H1 (cell line): ENCODE data around the gene SESN3. TPM values are rescaled to one million over a fixed set of nuclear protein-coding genes. Genes with fewer than 3 reads are reported as not detected.

ENCODE experiments used
- CTCF ChIA-PET: fragments of 300-600 bp; sonication (Branson Sonifier 250); formaldehyde crosslinking; loops from one replicate; lab custom pipeline; 2021; ENCODE audit not compliant: partially characterized antibody; lab: Charles Lee
- POLR2A ChIA-PET: fragments of 300-600 bp; sonication (Branson Sonifier 250); formaldehyde crosslinking; loops from one replicate; lab custom pipeline; 2021; ENCODE audit warnings: inconsistent platforms; ENCODE audit not compliant: partially characterized antibody; lab: Charles Lee
- DNase-seq, 2 experiments: peaks; one replicate each; pipeline versions ENCODE4 v3.0.0 to v3.0.0-alpha.2; 2010 to 2022; ENCODE audit warnings: low spot score in 2 of 2, low read depth in 1 of 2, mixed read lengths in 1 of 2
- FAIRE-seq: peaks from 2 replicates; lab custom pipeline; 2011; peaks lifted over from hg19 to GRCh38; lab: Jason Lieb, UNC
- H2AFZ ChIP-seq: 2 replicates; pipeline ENCODE4 v1.8.1; 2012; ENCODE audit warnings: low read length, inconsistent platforms
- H2AK5ac ChIP-seq: 2 replicates; pipeline ENCODE4 v1.6.1; 2013; ENCODE audit warnings: low read depth, low read length
- H2BK120ac ChIP-seq: replicated peaks from 2 replicates; pipeline ENCODE3; 2013; ENCODE audit warnings: low read depth, low read length, inconsistent platforms
- H2BK12ac ChIP-seq: 2 replicates; pipeline ENCODE4 v1.6.1; 2013; ENCODE audit warnings: low read depth, low read length
- H2BK15ac ChIP-seq: 2 replicates; pipeline ENCODE4 v1.6.1; 2013; ENCODE audit warnings: low read length
- H2BK20ac ChIP-seq: 2 replicates; pipeline ENCODE4 v1.6.1; 2013; ENCODE audit warnings: low read length
- H2BK5ac ChIP-seq: 2 replicates; pipeline ENCODE4 v1.6.1; 2013; ENCODE audit warnings: low read depth, low read length
- H3K14ac ChIP-seq: 2 replicates; pipeline ENCODE4 v1.6.1; 2013; ENCODE audit warnings: inconsistent platforms; ENCODE audit not compliant: insufficient read length
- H3K18ac ChIP-seq: 2 replicates; pipeline ENCODE4 v1.6.1; 2013; ENCODE audit warnings: low read length; ENCODE audit errors: extremely low read depth
- H3K23ac ChIP-seq: 2 replicates; pipeline ENCODE4 v1.6.1; 2013; ENCODE audit warnings: inconsistent platforms; ENCODE audit not compliant: insufficient read length
- H3K23me2 ChIP-seq: 2 replicates; pipeline ENCODE4 v1.6.1; 2013; ENCODE audit warnings: low read depth, low read length
- H3K27ac ChIP-seq: 2 replicates; pipeline ENCODE4 v1.6.1; 2011; ENCODE audit warnings: low read depth, low read length, inconsistent platforms
- H3K27me3 ChIP-seq, 4 experiments: replicated peaks in 1 of 4; 1 replicate in 1 of 4; 2 replicates in 3 of 4; pipeline versions ENCODE4 v1.6.1 to v1.8.1; 2011 to 2013; ENCODE audit warnings: low read length in 3 of 4, mild to moderate bottlenecking in 3 of 4, inconsistent platforms in 2 of 4, mixed read lengths in 2 of 4, moderate library complexity in 1 of 4; ENCODE audit not compliant: control insufficient read depth in 3 of 4, insufficient read depth in 3 of 4; ENCODE audit errors: extremely low read depth in 1 of 4
- H3K36me3 ChIP-seq, 4 experiments: 2 replicates each; pipeline versions ENCODE4 v1.6.1 to v1.8.1; 2011 to 2013; ENCODE audit warnings: mild to moderate bottlenecking in 4 of 4, low read length in 3 of 4, moderate library complexity in 2 of 4, control low read depth in 1 of 4, inconsistent platforms in 1 of 4; ENCODE audit not compliant: insufficient read depth in 4 of 4, control insufficient read depth in 2 of 4
- H3K4ac ChIP-seq: replicated peaks from 2 replicates; pipeline ENCODE3; 2013; ENCODE audit warnings: low read length, low read depth, mixed read lengths, inconsistent platforms; ENCODE audit not compliant: insufficient read length
- H3K4me1 ChIP-seq, 4 experiments: replicated peaks in 1 of 4; 1 replicate in 1 of 4; 2 replicates in 3 of 4; pipeline versions ENCODE4 v1.6.1 to v1.8.1; 2011 to 2013; ENCODE audit warnings: low read length in 3 of 4, inconsistent platforms in 2 of 4, mixed read lengths in 1 of 4; ENCODE audit not compliant: insufficient read depth in 4 of 4, control insufficient read depth in 3 of 4
- H3K4me2 ChIP-seq, 2 experiments: 2 replicates each; pipeline versions ENCODE4 v1.6.1 to v1.8.1; 2011 to 2013; ENCODE audit warnings: low read depth in 2 of 2, low read length in 2 of 2, control low read depth in 1 of 2, inconsistent platforms in 1 of 2, mild to moderate bottlenecking in 1 of 2; ENCODE audit not compliant: insufficient read depth in 1 of 2
- H3K4me3 ChIP-seq, 4 experiments: fragments of 200-600, 300-600 bp in 1 of 4; sonication (generic), shearing (Covaris generic), sonication (Bioruptor Twin) in 1 of 4; 2 replicates each; pipeline versions ENCODE4 v1.5.1 to v1.8.1; 2011 to 2016; ENCODE audit warnings: low read length in 4 of 4, low read depth in 3 of 4, control low read depth in 2 of 4, inconsistent platforms in 2 of 4, mild to moderate bottlenecking in 2 of 4, mixed read lengths in 1 of 4, moderate library complexity in 1 of 4; ENCODE audit not compliant: insufficient read depth in 2 of 4; ENCODE audit errors: extremely low read depth in 1 of 4
- H3K56ac ChIP-seq: replicated peaks from 2 replicates; pipeline ENCODE3; 2013; ENCODE audit warnings: low read depth, mild to moderate bottlenecking, mixed read lengths, low read length, inconsistent platforms; ENCODE audit not compliant: insufficient read length
- H3K79me1 ChIP-seq: 2 replicates; pipeline ENCODE4 v1.6.1; 2013; ENCODE audit warnings: low read depth, low read length, control low read depth
- H3K79me2 ChIP-seq, 2 experiments: 2 replicates each; pipeline versions ENCODE4 v1.6.1 to v1.8.1; 2012 to 2013; ENCODE audit warnings: low read length in 2 of 2, mild to moderate bottlenecking in 2 of 2, inconsistent platforms in 1 of 2; ENCODE audit not compliant: insufficient read depth in 2 of 2, control insufficient read depth in 1 of 2
- H3K9ac ChIP-seq, 4 experiments: replicated peaks in 1 of 4; 1 replicate in 1 of 4; 2 replicates in 3 of 4; pipeline versions ENCODE4 v1.6.1 to v1.8.1; 2011 to 2013; ENCODE audit warnings: low read depth in 3 of 4, low read length in 3 of 4, control low read depth in 2 of 4, mild to moderate bottlenecking in 2 of 4, moderate library complexity in 2 of 4, inconsistent platforms in 1 of 4; ENCODE audit errors: extremely low read depth in 1 of 4
- H3K9me3 ChIP-seq, 2 experiments: 2 replicates each; pipeline versions ENCODE4 v1.6.1 to v1.8.1; 2012 to 2013; ENCODE audit warnings: mild to moderate bottlenecking in 2 of 2, moderate library complexity in 2 of 2, control low read depth in 1 of 2, inconsistent platforms in 1 of 2, low read depth in 1 of 2, low read length in 1 of 2, mixed read lengths in 1 of 2; ENCODE audit not compliant: insufficient read depth in 2 of 2
- H4K20me1 ChIP-seq, 2 experiments: replicated peaks in 1 of 2; 2 replicates each; pipeline versions ENCODE3 to v1.8.1; 2011 to 2013; ENCODE audit warnings: inconsistent platforms in 2 of 2, low read length in 2 of 2, mild to moderate bottlenecking in 1 of 2; ENCODE audit not compliant: insufficient read depth in 2 of 2, control insufficient read depth in 1 of 2
- H4K5ac ChIP-seq: 2 replicates; pipeline ENCODE4 v1.6.1; 2013; ENCODE audit warnings: low read length, low read depth, mixed read lengths, inconsistent platforms; ENCODE audit not compliant: insufficient read length
- H4K8ac ChIP-seq: 2 replicates; pipeline ENCODE4 v1.8.0; 2013; ENCODE audit warnings: mild to moderate bottlenecking, moderate library complexity, low read length, inconsistent platforms; ENCODE audit not compliant: insufficient read depth; ENCODE audit errors: extremely low read depth
- H4K91ac ChIP-seq: replicated peaks from 2 replicates; pipeline ENCODE3; 2013; ENCODE audit warnings: low read length, mixed read lengths, inconsistent platforms; ENCODE audit not compliant: insufficient read length
- ASH2L ChIP-seq: fragments of 200-600, 300-600 bp; sonication (generic); IDR thresholded peaks from one replicate; pipeline ENCODE4 v1.7.1; 2017; ENCODE audit warnings: low read length
- CEBPB ChIP-seq: IDR thresholded peaks from 2 replicates; pipeline ENCODE4 v1.6.1; 2012; ENCODE audit warnings: low read depth, low read length
- CREB1 ChIP-seq: IDR thresholded peaks from 2 replicates; pipeline ENCODE4 v1.6.1; 2012; ENCODE audit warnings: inconsistent platforms
- JUND ChIP-seq: IDR thresholded peaks from 2 replicates; pipeline ENCODE4 v1.6.1; 2011; ENCODE audit warnings: mild to moderate bottlenecking, improper control_type of control experiment, low read length
- MAX ChIP-seq: IDR thresholded peaks from 2 replicates; pipeline ENCODE4 v1.6.1; 2012; ENCODE audit warnings: inconsistent platforms
- POLR2A ChIP-seq, 2 experiments: IDR thresholded peaks; 1 replicate in 1 of 2; 2 replicates in 1 of 2; pipeline ENCODE4 v1.6.1; 2011; ENCODE audit warnings: low read depth in 2 of 2, low read length in 2 of 2, mild to moderate bottlenecking in 2 of 2; ENCODE audit errors: control extremely low read depth in 1 of 2
- RFX5 ChIP-seq: IDR thresholded peaks from 2 replicates; pipeline ENCODE4 v1.6.1; 2011; ENCODE audit warnings: low read depth, low read length, improper control_type of control experiment, borderline replicate concordance
- RNF2 ChIP-seq: fragments of 200-900, 300-1000 bp; sonication (generic); IDR thresholded peaks from 2 replicates; pipeline ENCODE4 v1.7.1; 2016; ENCODE audit warnings: borderline replicate concordance, low read depth, mild to moderate bottlenecking, antibody characterized with exemption, low read length; ENCODE audit not compliant: poor library complexity, severe bottlenecking; ENCODE audit errors: missing control alignments
- WGBS, 2 experiments: shearing (Covaris generic) in 1 of 2; methylation state at CpG; one replicate each; pipeline versions ENCODE4 v1.1.6 to v1.1.7; 2013 to 2015; ENCODE audit warnings: low lambda C conversion rate in 2 of 2, mixed read lengths in 2 of 2, inconsistent platforms in 1 of 2, low coverage in 1 of 2, missing lambda C conversion rate in 1 of 2; ENCODE audit not compliant: insufficient replicate concordance in 2 of 2, insufficient coverage in 1 of 2, insufficient read length in 1 of 2; ENCODE audit errors: extremely low coverage in 1 of 2, missing lambda C conversion rate in 1 of 2; 5-methylcytosine and 5-hydroxymethylcytosine counted together
- polyA plus RNA-seq, 7 experiments: library from polyadenylated mRNA; depleted of rRNA in 3 of 7; stranded (reverse) in 5 of 7; unstranded in 2 of 7; fragments of >200 nt in 5 of 7; fragments of 200-250 nt in 2 of 7; gene quantifications; 1 replicate in 5 of 7; 2 replicates in 1 of 7; 4 replicates in 1 of 7; pipeline versions ENCODE4 v1.2.1 to v1.2.3, GENCODE V29; 2011 to 2013; ENCODE audit warnings: missing spikeins in 2 of 7, mixed read lengths in 2 of 7
- total RNA-seq: library from RNA; stranded (reverse); fragmentation: NEBNext Ultra II Directional; extraction: Animal tissue kit (Norgen Biotek cat#: 25700); gene quantifications from 2 replicates; pipeline ENCODE4 v1.2.1, GENCODE V29; 2021
- TF ChIP-seq, protein P1 (sequence below): IDR thresholded peaks from 2 replicates; pipeline ENCODE4 v1.6.1; 2012; ENCODE audit warnings: low read length, inconsistent platforms

SESN3 gene
- total and polyA plus RNA-seq, 2 of the 8 experiments (the other 6 are each of a cell fraction or from before 2014, with no cell fraction given) = 10.2 to 31.1 TPM

DNA sequence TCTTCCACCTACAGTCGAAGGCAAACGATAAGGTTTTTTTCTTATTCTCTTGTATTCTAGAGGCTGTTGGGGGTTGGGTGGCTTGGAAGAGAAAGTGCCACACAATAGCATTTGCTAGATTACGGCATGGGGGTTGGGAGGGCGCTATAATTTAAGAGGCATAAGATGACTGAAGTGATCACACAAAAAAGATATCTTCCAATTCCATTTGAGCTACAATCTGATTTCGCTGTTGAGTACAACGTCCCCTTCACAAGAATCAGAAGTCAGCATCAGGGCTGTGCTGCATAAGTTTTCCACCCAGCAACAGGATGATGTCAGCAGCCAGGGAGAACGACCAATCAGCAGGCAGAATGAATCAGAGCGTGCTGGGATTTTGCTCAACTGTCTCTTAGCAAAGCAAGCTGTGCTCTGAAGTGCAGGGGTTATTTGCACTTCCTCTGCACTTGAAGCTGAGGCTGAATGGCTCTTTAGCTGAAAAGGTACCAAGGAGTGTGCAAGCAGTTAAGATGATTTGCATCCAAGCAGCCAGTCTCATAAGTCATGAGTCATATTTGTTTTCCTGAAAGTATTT, 23.2 kb upstream of the SESN3 start:
- Histone ChIP-seq H2BK5ac (peak overlapping the region; percentile 63), H2BK120ac (no peak overlapping the region), H2BK12ac (peak overlapping the region; percentile 40), H4K20me1 (no peaks in the 10 kb centered on the region), H3K79me2 (no peaks in the 10 kb centered on the region), H2AK5ac (no peak overlapping the region), H3K4me2 (peak overlapping the region; percentile 30 to 79; a peak in 3 of 4 replicates), H3K27ac (peak overlapping the region; percentile 49), H3K4me3 (no peak overlapping the region)
- POLR2A ChIA-PET = interaction anchor here (0.8 to 0.9 kb wide), 2 partner anchors 10 to 23 kb away, joined by 3 read pairs; partner anchors contain the start of gene SESN3
- DNase-seq = peak in 1 of 2 experiments; percentile 66
- 33% methylated on average over 8 of the region's 8 CpGs; no CpG with 5 or more reads in 1 of the 2 experiments for WGBS, 2 experiments
- TF ChIP-seq ASH2L (peak; percentile 78), POLR2A (IDR thresholded peaks at IDR 0.05; ENCODE audit: control extremely low read depth in 1 of 2, low read depth in 2 of 2, low read length in 2 of 2) (0 out of 3 replicates have a peak, but pooled peaks of 1 of the 2 experiments have one; percentile 48), CEBPB (0 out of 2 replicates have a peak, but pooled peaks have one; percentile 12), MAX (no peak), RFX5 (peak; percentile 95), JUND (peak; percentile 59; the same call in 1 of the 2 replicates), RNF2 (no peak), CREB1 (peak; percentile 86)
- TF ChIP-seq, protein P1, sequence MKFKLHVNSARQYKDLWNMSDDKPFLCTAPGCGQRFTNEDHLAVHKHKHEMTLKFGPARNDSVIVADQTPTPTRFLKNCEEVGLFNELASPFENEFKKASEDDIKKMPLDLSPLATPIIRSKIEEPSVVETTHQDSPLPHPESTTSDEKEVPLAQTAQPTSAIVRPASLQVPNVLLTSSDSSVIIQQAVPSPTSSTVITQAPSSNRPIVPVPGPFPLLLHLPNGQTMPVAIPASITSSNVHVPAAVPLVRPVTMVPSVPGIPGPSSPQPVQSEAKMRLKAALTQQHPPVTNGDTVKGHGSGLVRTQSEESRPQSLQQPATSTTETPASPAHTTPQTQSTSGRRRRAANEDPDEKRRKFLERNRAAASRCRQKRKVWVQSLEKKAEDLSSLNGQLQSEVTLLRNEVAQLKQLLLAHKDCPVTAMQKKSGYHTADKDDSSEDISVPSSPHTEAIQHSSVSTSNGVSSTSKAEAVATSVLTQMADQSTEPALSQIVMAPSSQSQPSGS = peak; percentile 92
- TF ChIP-seq, all 59 proteins: peak for 7
- H3K36me3 ChIP-seq = no peaks in the 10 kb centered on the region
- H3K79me1 ChIP-seq = no peaks in the 10 kb centered on the region
- no peak overlapping the region for H3K4ac ChIP-seq
- no peak overlapping the region for H3K56ac ChIP-seq
- CTCF ChIA-PET = interaction anchor here (0.7 to 3.0 kb wide), 6 partner anchors 39 to 451 kb away, joined by 3 to 12 read pairs (median 3); no protein-coding TSS in a partner anchor
- no peak overlapping the region; the same call in 1 of the 2 replicates for H2BK20ac ChIP-seq
- no peak overlapping the region for H4K91ac ChIP-seq
- no peak overlapping the region for H3K14ac ChIP-seq
- no peaks in the 10 kb centered on the region; the same call in 1 of the 2 replicates for H3K23me2 ChIP-seq
- peak; percentile 84 for FAIRE-seq
- H3K18ac ChIP-seq = peak overlapping the region; percentile 93
- no peak overlapping the region for H3K23ac ChIP-seq
- no peak overlapping the region for H2BK15ac ChIP-seq
- H3K9me3 ChIP-seq = no peaks in the 10 kb centered on the region
- H4K8ac ChIP-seq = no peak overlapping the region
- H3K9ac ChIP-seq = no peak overlapping the region
- no peak overlapping the region; the same call in 1 of the 2 replicates for H2AFZ ChIP-seq
- H3K27me3 ChIP-seq = no peaks in the 10 kb centered on the region
- H4K5ac ChIP-seq = no peak overlapping the region
- H3K4me1 ChIP-seq = peaks cover 15 to 36% (median 22%) of the 10 kb centered on the region in 4 experiments; a peak in 6 of 7 replicates
